Adrenal gland (tissue), 12 donors: ENCODE data around the gene NEO1. TPM values are rescaled to one million over a fixed set of nuclear protein-coding genes. Genes with fewer than 3 reads are reported as not detected.

Experiments
- DNase-seq, 7 donors: peaks; one replicate each; pipeline ENCODE4 v3.0.0-alpha.2; 2019 to 2020
- H3K27ac ChIP-seq, 5 donors: fragments of 200-600 bp; sonication (generic) in 4 of 5; 1 replicate in 3 of 5; 2 replicates in 2 of 5; pipeline versions ENCODE4 v1.5.1 to v1.8.0; 2016 to 2020; ENCODE audit warnings: mild to moderate bottlenecking in 1 of 5
- H3K27me3 ChIP-seq: fragments of 200-600 bp; 2 replicates; pipeline ENCODE4 v1.8.0; 2021
- H3K36me3 ChIP-seq, 2 donors: fragments of 200-600 bp; replicated peaks in 1 of 2; 1 replicate in 1 of 2; 2 replicates in 1 of 2; pipeline versions ENCODE4 v1.5.1 to v1.8.0; 2018 to 2022
- H3K4me1 ChIP-seq, 2 donors: fragments of 200-600 bp; replicated peaks in 1 of 2; 1 replicate in 1 of 2; 2 replicates in 1 of 2; pipeline versions ENCODE4 v1.5.1 to v1.8.0; 2018 to 2021
- H3K4me3 ChIP-seq, 4 donors: fragments of 200-600 bp; sonication (generic) in 3 of 4; one replicate each; pipeline ENCODE4 v1.5.1; 2016 to 2018
- H3K9me3 ChIP-seq, 3 donors: fragments of 200-600 bp; sonication (generic) in 1 of 3; replicated peaks in 1 of 3; 1 replicate in 2 of 3; 2 replicates in 1 of 3; pipeline versions ENCODE4 v1.5.1 to v1.8.0; 2016 to 2021
- CTCF ChIP-seq, 6 experiments: fragments of 450-650 bp in 4 of 6; fragments of 200-600 bp in 2 of 6; sonication (generic) in 1 of 6; IDR thresholded peaks; 1 replicate in 5 of 6; 2 replicates in 1 of 6; pipeline versions ENCODE4 v1.5.1 to v1.8.0; 2016 to 2021; ENCODE audit warnings: antibody characterized with exemption in 6 of 6, mild to moderate bottlenecking in 2 of 6, moderate library complexity in 1 of 6
- POLR2A ChIP-seq, 2 donors: fragments of 450-650 bp; IDR thresholded peaks; one replicate each; pipeline ENCODE4 v1.6.1; 2017; ENCODE audit warnings: antibody characterized with exemption in 2 of 2, mild to moderate bottlenecking in 2 of 2, moderate library complexity in 1 of 2
- WGBS, 4 donors: extraction: QIAGEN DNeasy Blood & Tissue Kit in 2 of 4; methylation state at CpG; one replicate each; pipeline versions ENCODE4 v1.1.5 to v1.1.7; 2013 to 2017; 5-methylcytosine and 5-hydroxymethylcytosine counted together
- intact Hi-C, 2 donors: fragments of 100-400 bp; cut with DNase I; formaldehyde crosslinking; loops; one replicate each; pipeline versions ENCODE4 v1.14.1 to v1.15.0; 2022 to 2023
- polyA plus RNA-seq, 3 donors: library from polyadenylated mRNA; stranded (reverse); fragments of 200-250 nt in 2 of 3; fragments of 350-450 nt in 1 of 3; fragmentation: Illumina TruSeq in 1 of 3; extraction: RNeasy Lipid Tissue Mini Kit (QIAGEN cat#74804) in 1 of 3; gene quantifications; one replicate each; pipeline ENCODE4 v1.2.3, GENCODE V29; 2013 to 2014
- total RNA-seq, 9 donors: library from RNA; depleted of rRNA in 4 of 9; stranded (reverse); fragments of >200 nt in 4 of 9; fragments of 120-200 nt in 1 of 9; fragmentation: NEBNext Ultra II Directional in 1 of 9; extraction: Animal tissue kit (Norgen Biotek cat#: 25700) in 1 of 9; gene quantifications; one replicate each; pipeline versions ENCODE4 v1.1.0 to v1.2.4, GENCODE V29; 2013 to 2023
- donor health status: healthy with polysubstance abuse.
- donor health status: Bipolar disorder and iron deficiency.
- donor health status: DM: yes; HTN: yes; CAD: no.
- donor health status: DM: no; HTN: no; CAD: no.
- donor health status: DM: no; HTN: no; CAD: no.
- donor health status: DM: yes; HTN: yes; CAD: no.

The NEO1 gene
- total and polyA plus RNA-seq, 12 donors = 5.7 to 28.6 (median 17.1) TPM

DNA sequence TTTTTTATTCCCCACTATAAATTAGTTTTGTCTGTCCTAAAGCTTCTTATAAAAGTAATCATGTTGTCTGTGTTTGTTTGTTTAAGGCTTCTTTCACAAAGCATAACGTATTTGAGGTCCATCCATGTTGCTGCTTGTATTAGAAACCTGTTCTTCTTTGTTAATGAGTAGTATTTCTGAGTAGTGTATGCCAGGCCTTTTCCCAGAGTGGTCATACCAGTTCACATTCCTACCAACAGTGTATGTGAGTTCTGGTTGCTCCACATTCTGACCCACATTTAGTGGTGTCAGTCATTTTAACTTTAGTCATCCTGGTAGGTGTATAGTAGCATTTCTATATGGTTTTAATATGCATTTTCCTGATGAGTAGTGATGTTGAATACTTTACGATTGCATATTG, 98.6 kb downstream of the NEO1 start:
- no peak overlapping the region for H3K4me3 ChIP-seq
- no peak overlapping the region for H3K27ac ChIP-seq
- TF ChIP-seq CTCF (IDR thresholded peaks at IDR 0.05) (no peak), POLR2A (IDR thresholded peaks at IDR 0.05) (no peak)
- intact Hi-C loops = no loop called here
- peaks cover 0 to 12% (median 0%) of the 10 kb centered on the region in 3 donors for H3K9me3 ChIP-seq
- H3K27me3 ChIP-seq = no peaks in the 10 kb centered on the region
- peaks cover 0 to 1% of the 10 kb centered on the region in 2 donors for H3K4me1 ChIP-seq
- no peak for DNase-seq
- no peaks in the 10 kb centered on the region for H3K36me3 ChIP-seq
- 88 to 92% (median 90%) methylated on average over 2 of the region's 2 CpGs for WGBS, 4 donors

- 89 to 93% (median 93%) methylated on average over 1 of the region's 1 CpG for WGBS, 4 donors
- no peak for TF ChIP-seq CTCF (IDR thresholded peaks at IDR 0.05)
- TF ChIP-seq POLR2A (IDR thresholded peaks at IDR 0.05) = no peak
- H3K4me3 ChIP-seq = no peak overlapping the region
- no peak for DNase-seq
- no peaks in the 10 kb centered on the region for H3K4me1 ChIP-seq
- H3K9me3 ChIP-seq = peaks cover 0 to 14% (median 0%) of the 10 kb centered on the region in 3 donors
- H3K27ac ChIP-seq = no peak overlapping the region
- intact Hi-C loops = no loop called here
- H3K27me3 ChIP-seq = no peaks in the 10 kb centered on the region
- H3K36me3 ChIP-seq = no peaks in the 10 kb centered on the region
Observed at GRCh38 chr15:73153024-73153423, 100.8 kb downstream of the NEO1 start.

GRCh38 chr15:73153447-73153846, 101.2 kb downstream of the NEO1 start:
- Histone ChIP-seq H3K4me3 (no peak overlapping the region), H3K27ac (no peak overlapping the region), H3K36me3 (no peaks in the 10 kb centered on the region), H3K9me3 (peaks cover 0 to 14% (median 0%) of the 10 kb centered on the region in 3 donors), H3K27me3 (no peaks in the 10 kb centered on the region), H3K4me1 (no peaks in the 10 kb centered on the region)
- 94 to 97% (median 96%) methylated on average over 5 of the region's 5 CpGs for WGBS, 4 donors
- no peak for DNase-seq
- intact Hi-C loops = no loop called here
- TF ChIP-seq CTCF (IDR thresholded peaks at IDR 0.05) (no peak), POLR2A (IDR thresholded peaks at IDR 0.05) (no peak)

DNA sequence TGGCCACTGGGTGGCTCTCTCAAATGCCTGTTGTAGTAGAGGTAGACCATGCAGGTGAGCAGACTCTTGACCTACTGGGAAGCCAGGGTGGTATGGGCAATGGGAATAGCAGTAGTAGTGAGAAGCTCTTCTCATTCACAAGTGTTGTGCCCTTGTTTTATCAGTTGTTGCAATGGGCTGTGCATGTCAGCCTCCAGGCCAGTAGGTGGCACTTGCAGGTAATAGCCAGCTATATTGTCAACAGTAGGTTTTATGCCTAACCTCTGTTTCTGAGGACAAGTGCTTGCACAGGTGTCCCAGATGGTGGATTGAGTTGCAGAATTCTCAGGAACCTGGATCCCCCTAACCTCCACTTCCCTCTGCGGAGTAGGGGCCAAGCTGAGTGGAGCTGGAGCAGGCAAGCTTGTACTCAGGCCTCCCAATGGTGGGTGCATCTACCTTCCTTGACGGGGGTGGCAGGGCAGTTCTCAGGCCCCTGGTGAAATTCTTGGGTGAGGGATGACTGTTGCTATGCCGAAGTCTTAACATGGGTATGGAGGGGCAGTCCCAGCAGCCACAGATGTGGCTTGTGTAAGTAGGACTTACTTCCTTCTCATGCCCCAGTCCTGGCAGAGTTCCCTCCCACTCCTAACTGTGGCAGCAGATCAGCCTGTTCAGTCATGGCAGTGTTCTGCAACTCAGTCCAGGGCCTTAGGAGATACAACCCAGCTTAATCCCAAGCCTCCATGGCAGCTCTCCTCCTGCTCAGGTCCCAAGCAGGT, 104.3 kb downstream of the NEO1 start:
- H3K27me3 ChIP-seq = no peaks in the 10 kb centered on the region
- TF ChIP-seq CTCF (IDR thresholded peaks at IDR 0.05) = no peak
- TF ChIP-seq POLR2A (IDR thresholded peaks at IDR 0.05) = no peak
- no peak overlapping the region for H3K4me3 ChIP-seq
- no peak for DNase-seq
- no peaks in the 10 kb centered on the region for H3K36me3 ChIP-seq
- WGBS, 4 donors = 83 to 100% (median 95%) methylated on average over 2 to 3 of the region's 3 CpGs
- intact Hi-C loops = no loop called here
- H3K4me1 ChIP-seq = no peaks in the 10 kb centered on the region
- H3K27ac ChIP-seq = no peak overlapping the region
- peaks cover 0 to 11% (median 0%) of the 10 kb centered on the region in 3 donors for H3K9me3 ChIP-seq
